ENCODE data around the gene WWP2. TPM values are rescaled to one million over a fixed set of nuclear protein-coding genes. Genes with fewer than 3 reads are reported as not detected.

WWP2 gene
- total RNA-seq, 2 experiments from 2014 or later, result 30.3 to 43.4 TPM

DNA sequence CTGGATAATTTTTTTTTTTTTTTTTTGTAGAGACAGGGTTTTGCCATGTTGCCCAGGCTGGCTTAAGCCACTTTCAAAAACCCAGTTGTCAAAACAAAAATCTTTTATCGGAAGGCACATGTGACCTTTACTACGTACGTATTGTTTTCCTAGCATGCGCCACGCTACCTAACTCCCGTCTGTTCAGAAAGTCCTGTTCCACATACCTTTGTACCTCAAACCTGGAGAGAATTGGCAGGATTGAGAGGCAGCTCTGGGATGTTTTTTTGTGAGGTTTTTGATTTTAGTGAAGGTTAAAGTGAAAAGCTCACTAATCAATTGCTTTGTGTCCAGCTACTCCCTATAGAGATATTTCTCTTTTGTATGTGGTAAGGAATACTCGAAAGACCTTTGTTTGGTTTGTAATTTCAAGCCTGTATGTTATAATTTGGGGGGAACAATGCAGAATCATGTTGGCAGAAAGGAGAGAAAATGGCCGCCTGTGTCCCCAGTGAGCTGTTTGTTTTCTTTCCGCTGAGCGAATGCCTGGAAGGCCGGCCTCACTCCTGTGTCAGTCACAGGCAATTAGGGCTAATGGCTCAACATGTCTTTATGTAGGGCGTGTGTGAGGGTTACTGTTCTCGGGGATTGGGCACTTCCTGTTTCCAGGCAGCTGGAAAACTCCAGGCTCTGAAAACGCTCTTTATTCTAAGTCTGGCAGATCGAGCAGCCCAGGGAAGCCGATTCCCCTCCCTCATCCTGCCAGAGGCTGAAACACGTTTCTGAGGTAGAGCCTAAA lies 128.2 kb downstream of the WWP2 start:
- POLR2A ChIA-PET, result no interaction called here
- CTCF ChIA-PET (ENCODE audit: unreplicated experiment), result no interaction called here
- TF ChIP-seq CTCF (conservative IDR thresholded peaks at IDR 0.05; ENCODE audit: low read length) (no peak), EZH2phosphoT487 (IDR thresholded peaks at IDR 0.05; ENCODE audit: borderline replicate concordance, low read depth, low read length) (no peak)

DNA sequence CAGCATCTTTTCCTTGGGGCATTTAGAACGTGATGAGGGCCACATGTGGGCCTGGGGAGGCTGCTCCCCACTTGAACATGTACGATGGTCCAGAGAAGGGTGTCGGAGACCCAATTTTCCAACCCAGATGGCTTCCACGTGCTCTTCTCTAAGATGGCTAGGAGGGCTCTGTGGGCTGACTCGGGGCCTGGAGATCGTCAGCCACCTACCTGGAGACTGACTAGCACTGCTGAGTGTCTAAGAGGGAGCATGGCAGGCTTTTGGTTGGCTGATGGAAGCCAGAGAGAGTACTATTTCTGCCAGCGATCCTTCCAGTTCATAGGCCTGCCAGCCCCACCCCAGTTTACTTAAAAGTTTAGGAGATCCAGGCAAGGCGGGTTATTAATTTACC lies 128.8 kb downstream of the WWP2 start:
- Histone ChIP-seq H3K36me3 (ENCODE audit: insufficient read depth, low read length) (peaks cover 23% of the 10 kb centered on the region), H3K9me2 (ENCODE audit: insufficient read depth, low read length) (no peaks in the 10 kb centered on the region), H3K79me2 (ENCODE audit: insufficient read depth, low read depth, low read length) (no peaks in the 10 kb centered on the region), H2AFZ (ENCODE audit: low read length) (no peak overlapping the region), H3K4me3 (ENCODE audit: low read depth, low read length, poor library complexity, severe bottlenecking) (no peak overlapping the region), H3K4me1 (ENCODE audit: insufficient read depth, low read length, poor library complexity, severe bottlenecking) (no peaks in the 10 kb centered on the region), H3K9me3 (ENCODE audit: low read length) (no peaks in the 10 kb centered on the region), H4K20me1 (ENCODE audit: insufficient read depth, low read length) (no peaks in the 10 kb centered on the region), H3K27ac (ENCODE audit: low read depth, low read length, poor library complexity, severe bottlenecking) (no peak overlapping the region), H3K4me2 (ENCODE audit: low read length) (no peak overlapping the region)
- no peak for TF ChIP-seq CTCF (conservative IDR thresholded peaks at IDR 0.05; ENCODE audit: low read length)
- no peak for TF ChIP-seq EZH2phosphoT487 (IDR thresholded peaks at IDR 0.05; ENCODE audit: borderline replicate concordance, low read depth, low read length)
- BruUV-seq (replicated peaks), result no TSS peak
- intact Hi-C loops (cut with micrococcal nuclease; ENCODE audit: unreplicated experiment), result no loop called here
- ChIA-PET POLR2A (no interaction called here), CTCF (ENCODE audit: unreplicated experiment) (no interaction called here)
- DNase-seq (ENCODE audit: low spot score), result no peak

More for the DNA sequence above, 128.2 kb downstream of the WWP2 start:
- BruUV-seq (replicated peaks), result no TSS peak
- no peaks in the 10 kb centered on the region for H4K20me1 ChIP-seq (ENCODE audit: insufficient read depth, low read length)
- intact Hi-C loops (cut with micrococcal nuclease; ENCODE audit: unreplicated experiment), result no loop called here
- no peaks in the 10 kb centered on the region for H3K79me2 ChIP-seq (ENCODE audit: insufficient read depth, low read depth, low read length)
- H3K9me2 ChIP-seq (ENCODE audit: insufficient read depth, low read length), result no peaks in the 10 kb centered on the region
- peaks cover 23% of the 10 kb centered on the region for H3K36me3 ChIP-seq (ENCODE audit: insufficient read depth, low read length)
- no peak for DNase-seq (ENCODE audit: low spot score)
- H3K4me3 ChIP-seq (ENCODE audit: low read depth, low read length, poor library complexity, severe bottlenecking), result no peak overlapping the region
- no peak overlapping the region for H3K4me2 ChIP-seq (ENCODE audit: low read length)
- no peaks in the 10 kb centered on the region for H3K9me3 ChIP-seq (ENCODE audit: low read length)
- H3K27ac ChIP-seq (ENCODE audit: low read depth, low read length, poor library complexity, severe bottlenecking), result no peak overlapping the region
- no peak overlapping the region for H2AFZ ChIP-seq (ENCODE audit: low read length)
- H3K4me1 ChIP-seq (ENCODE audit: insufficient read depth, low read length, poor library complexity, severe bottlenecking), result no peaks in the 10 kb centered on the region

DNA sequence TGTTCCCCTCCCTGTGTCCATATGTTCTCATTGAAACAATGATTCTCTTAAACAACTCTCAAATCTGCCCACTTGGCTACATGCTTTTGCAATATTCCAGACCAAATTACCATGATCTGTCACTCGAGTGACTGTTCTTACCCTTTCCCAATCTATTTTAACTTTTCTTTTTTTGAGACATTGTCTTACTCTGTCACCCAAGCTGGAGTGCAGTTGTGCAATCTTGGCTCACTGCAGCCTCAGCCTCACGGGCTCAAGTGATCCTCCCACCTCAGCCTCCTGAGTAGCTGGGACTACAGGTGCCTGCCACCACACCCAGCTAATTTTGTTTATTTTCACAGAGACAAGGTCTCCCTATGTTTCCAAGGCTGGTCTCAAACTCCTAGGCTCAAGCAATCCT lies 130.2 kb downstream of the WWP2 start:
- H3K79me2 ChIP-seq (ENCODE audit: insufficient read depth, low read depth, low read length), result no peaks in the 10 kb centered on the region

More for the DNA sequence above, 130.2 kb downstream of the WWP2 start:
- Histone ChIP-seq H2AFZ (ENCODE audit: low read length) (no peak overlapping the region), H4K20me1 (ENCODE audit: insufficient read depth, low read length) (no peaks in the 10 kb centered on the region), H3K4me2 (ENCODE audit: low read length) (no peak overlapping the region), H3K36me3 (ENCODE audit: insufficient read depth, low read length) (peaks cover 23% of the 10 kb centered on the region), H3K9me3 (ENCODE audit: low read length) (no peaks in the 10 kb centered on the region), H3K4me1 (ENCODE audit: insufficient read depth, low read length, poor library complexity, severe bottlenecking) (no peaks in the 10 kb centered on the region), H3K4me3 (ENCODE audit: low read depth, low read length, poor library complexity, severe bottlenecking) (no peak overlapping the region), H3K27ac (ENCODE audit: low read depth, low read length, poor library complexity, severe bottlenecking) (no peak overlapping the region), H3K9me2 (ENCODE audit: insufficient read depth, low read length) (no peaks in the 10 kb centered on the region)
- DNase-seq (ENCODE audit: low spot score), result no peak
- no TSS peak for BruUV-seq (replicated peaks)
- ChIA-PET CTCF (ENCODE audit: unreplicated experiment) (no interaction called here), POLR2A (no interaction called here)
- TF ChIP-seq CTCF (conservative IDR thresholded peaks at IDR 0.05; ENCODE audit: low read length), result no peak
- no peak for TF ChIP-seq EZH2phosphoT487 (IDR thresholded peaks at IDR 0.05; ENCODE audit: borderline replicate concordance, low read depth, low read length)
- intact Hi-C loops (cut with micrococcal nuclease; ENCODE audit: unreplicated experiment), result no loop called here

Measured in OCI-LY7 (cell line).